ENCODE data around the gene ITGB7.

- TF ChIP-seq MAX (IDR thresholded peaks at IDR 0.05) (no peak), YY1 (IDR thresholded peaks at IDR 0.05; ENCODE audit: low read depth) (no peak)
Observed at GRCh38 chr12:53254816-53255545, 47.9 kb upstream of the ITGB7 start.
